Cardiac fibroblast (primary cell): ENCODE data around the gene PPFIA2.

Experiments
- DNase-seq, 2 donors: peaks; one replicate each; pipeline versions ENCODE4 v3.0.0 to v3.0.0-alpha.2; 2010; ENCODE audit warnings: low read depth in 2 of 2
- H3K4me3 ChIP-seq, 2 donors: replicated peaks in 1 of 2; 1 replicate in 1 of 2; 2 replicates in 1 of 2; pipeline ENCODE4 v1.5.1; 2011; ENCODE audit warnings: low read depth in 2 of 2, low read length in 2 of 2, mild to moderate bottlenecking in 2 of 2, moderate library complexity in 1 of 2
- TF ChIP-seq, protein P1 (sequence below): IDR thresholded peaks from one replicate; pipeline ENCODE4 v1.5.1; 2011; ENCODE audit warnings: low read depth, mild to moderate bottlenecking, low read length, inconsistent platforms

The PPFIA2 gene

DNA sequence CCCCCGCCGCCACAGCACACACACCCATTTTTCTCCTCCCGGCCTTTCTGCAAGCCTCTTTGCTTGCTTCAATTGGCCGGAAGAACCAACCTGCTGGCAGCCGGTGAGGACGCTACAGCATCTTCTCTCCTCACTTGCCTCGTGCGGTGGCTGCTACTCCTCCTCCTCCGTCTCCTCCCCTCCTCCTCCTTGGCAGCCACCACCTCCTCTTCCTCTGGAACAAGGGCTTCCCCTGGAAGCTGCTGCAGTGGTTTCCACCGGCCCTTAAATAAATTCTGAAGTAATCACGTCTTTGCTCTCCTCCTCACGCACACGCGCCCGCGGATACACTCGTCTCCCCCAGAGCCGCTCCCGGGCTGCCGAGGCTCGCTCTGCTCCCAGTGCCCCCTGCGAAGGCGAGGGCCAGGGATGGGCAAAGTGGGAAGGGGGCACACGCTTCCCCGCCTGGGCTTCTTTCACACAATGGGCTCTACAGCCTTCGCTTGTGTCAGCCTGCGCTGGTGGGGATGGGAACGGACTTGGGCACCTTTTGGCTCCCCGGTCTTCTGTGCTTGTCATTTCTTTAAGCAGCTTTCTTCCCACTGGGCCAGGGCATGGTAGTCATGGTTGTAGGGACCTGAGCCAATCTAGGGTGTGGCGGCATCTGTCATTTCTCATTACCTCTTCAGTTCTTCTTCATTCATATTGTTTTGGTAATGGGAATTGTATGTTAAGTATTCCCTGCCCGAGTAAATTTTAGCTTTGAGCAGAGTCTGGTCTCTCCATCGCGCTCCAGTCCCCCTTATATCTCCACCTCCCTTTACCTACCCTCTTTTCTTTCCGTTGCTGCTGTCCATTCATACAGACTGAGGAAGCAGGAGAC, at the start of gene PPFIA2:
TSS of gene PPFIA2 (minus strand) at position 161 of the 862 bp plus-strand sequence.
- TF ChIP-seq, protein P1, sequence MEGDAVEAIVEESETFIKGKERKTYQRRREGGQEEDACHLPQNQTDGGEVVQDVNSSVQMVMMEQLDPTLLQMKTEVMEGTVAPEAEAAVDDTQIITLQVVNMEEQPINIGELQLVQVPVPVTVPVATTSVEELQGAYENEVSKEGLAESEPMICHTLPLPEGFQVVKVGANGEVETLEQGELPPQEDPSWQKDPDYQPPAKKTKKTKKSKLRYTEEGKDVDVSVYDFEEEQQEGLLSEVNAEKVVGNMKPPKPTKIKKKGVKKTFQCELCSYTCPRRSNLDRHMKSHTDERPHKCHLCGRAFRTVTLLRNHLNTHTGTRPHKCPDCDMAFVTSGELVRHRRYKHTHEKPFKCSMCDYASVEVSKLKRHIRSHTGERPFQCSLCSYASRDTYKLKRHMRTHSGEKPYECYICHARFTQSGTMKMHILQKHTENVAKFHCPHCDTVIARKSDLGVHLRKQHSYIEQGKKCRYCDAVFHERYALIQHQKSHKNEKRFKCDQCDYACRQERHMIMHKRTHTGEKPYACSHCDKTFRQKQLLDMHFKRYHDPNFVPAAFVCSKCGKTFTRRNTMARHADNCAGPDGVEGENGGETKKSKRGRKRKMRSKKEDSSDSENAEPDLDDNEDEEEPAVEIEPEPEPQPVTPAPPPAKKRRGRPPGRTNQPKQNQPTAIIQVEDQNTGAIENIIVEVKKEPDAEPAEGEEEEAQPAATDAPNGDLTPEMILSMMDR = no peak
- DNase-seq = peak; percentile 28 to 61
- H3K4me3 ChIP-seq = peak within 1 kb of the TSS; percentile 39 to 53

DNA sequence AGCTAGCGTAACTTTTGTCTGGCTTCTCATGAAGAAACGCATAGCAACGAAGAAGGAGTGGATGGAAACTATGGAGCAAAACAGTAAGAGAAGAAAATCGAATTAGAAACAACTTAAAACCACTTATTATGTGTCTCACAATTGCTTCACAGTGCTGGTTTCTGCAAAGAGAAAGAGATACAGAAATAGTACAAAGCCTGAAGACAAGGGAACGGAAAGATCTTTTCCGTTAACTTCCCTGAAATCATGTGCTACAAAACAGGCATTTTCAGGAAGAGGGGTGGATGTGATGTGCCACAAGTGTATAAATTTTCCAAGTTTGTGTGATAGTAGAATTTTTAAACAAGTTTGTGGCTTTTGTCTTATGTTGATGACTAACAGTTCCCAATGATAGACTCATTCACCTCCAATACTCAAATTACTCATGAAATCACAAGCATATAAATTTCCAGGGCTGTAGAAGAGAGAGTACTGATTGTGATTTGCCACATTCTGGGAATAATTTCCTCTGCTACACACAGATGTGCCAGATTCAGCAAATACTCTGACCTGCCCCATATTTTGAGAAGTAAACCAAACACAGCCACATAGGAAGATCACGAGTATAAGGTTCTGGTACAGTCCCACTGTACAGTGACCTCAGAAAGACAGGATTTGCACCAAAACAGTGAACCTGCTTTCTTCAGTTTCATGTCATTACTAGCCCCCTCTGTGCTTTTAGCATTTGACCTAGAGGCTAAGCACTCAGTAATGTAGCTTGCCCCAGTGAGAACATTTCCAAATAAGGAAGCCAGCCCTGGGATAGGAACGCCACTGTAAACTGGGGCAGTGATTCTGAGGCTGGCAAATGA, 41.4 kb upstream of the PPFIA2 start:
- no peak overlapping the region for H3K4me3 ChIP-seq
- peak in 1 of 2 donors; percentile 30 for DNase-seq
- TF ChIP-seq, protein P1 = no peak

DNA sequence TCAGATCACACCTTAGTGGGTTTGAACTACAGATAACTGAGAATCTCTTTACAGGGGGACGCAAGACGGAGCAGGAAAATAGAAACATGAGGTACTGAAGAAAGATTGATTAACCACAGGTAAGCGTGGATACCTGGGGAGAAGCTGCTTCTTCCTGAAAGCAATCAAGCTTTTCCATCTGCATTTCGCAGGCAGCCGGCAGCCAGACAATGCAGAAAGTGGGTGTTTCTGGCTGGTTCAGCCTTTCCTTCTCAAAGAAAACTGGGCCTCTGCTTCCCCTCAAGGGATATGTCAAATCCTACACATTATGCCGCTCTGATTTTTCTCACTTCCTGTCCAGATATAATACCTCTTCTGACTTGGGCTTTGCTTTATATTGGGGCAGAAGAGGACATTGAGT, 39.1 kb upstream of the PPFIA2 start:
- TF ChIP-seq, protein P1 = no peak
- DNase-seq = no peak
- no peak overlapping the region for H3K4me3 ChIP-seq

DNA sequence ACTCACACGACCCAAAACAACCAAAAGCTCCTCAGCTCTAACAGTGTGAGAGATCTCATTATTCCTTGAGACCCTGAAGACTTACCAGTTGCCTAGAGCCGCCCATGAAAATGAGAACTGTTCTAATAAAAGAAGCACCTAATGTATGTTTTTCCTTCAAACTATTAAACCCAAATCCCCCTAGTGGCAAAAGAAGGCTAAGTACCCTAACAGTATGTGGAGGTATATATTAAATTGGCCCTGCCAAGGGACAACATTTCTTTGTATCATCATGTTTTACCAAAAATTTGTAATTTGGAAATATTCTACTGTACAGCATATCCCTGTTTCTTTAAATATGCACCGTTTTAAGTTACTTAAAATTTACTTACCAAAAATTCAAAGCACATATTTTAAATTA, 38.0 kb upstream of the PPFIA2 start:
- TF ChIP-seq, protein P1 = peak; percentile 35
- peak; percentile 31 to 39 for DNase-seq
- no peak overlapping the region for H3K4me3 ChIP-seq

DNA sequence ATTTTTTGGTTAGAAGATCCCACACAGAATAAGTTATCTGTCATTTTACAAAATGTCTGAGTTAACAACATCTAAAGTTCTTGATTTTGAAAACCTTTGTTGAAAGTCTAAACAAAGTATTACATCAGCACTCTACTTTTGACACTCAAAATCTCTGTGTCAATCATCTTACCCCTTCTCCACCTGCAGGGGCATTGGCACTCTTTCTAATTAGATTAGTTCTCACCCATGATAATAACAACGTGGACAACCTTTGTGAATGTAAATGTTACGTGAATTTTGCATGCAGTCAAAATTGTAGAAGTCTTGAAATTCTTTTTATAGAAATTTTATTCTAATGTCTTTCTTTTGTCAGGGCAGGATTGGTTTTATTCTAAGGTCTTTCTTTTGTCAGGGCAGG, 33.5 kb upstream of the PPFIA2 start:
- TF ChIP-seq, protein P1 = no peak
- no peak for DNase-seq
- H3K4me3 ChIP-seq = no peak overlapping the region

DNA sequence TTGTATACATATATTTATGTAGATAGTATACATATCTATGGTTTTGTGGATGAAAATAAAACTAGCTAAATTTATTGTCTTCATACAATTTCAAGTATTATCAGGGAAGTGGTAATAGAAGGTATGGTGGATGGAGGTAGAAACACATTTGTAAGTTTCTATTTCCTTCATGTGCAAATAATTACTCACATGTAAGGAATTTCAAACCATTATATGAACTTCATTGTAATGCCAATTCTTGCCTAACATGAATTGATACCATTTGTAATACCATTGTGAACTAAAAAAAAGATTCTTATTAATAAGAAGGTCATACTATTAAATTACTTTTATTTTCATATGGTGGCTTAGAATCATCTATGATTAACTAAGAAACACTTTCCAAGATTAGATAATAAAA, 20.1 kb upstream of the PPFIA2 start:
- no peak overlapping the region for H3K4me3 ChIP-seq
- no peak for DNase-seq
- TF ChIP-seq, protein P1 = no peak
